Measurements from ENCODE around the gene GZMB.

The GZMB gene

GRCh38 chr14:24674204-24674970, 40.4 kb upstream of the GZMB start:
- no peak overlapping the region for H3K4me3 ChIP-seq (ENCODE audit: low read length)
- H2BK120ac ChIP-seq (ENCODE audit: low read depth, low read length): no peak overlapping the region
- no peak overlapping the region for H3K18ac ChIP-seq (ENCODE audit: low read length)
- DNase-seq: no peak
- H3K79me2 ChIP-seq (ENCODE audit: control insufficient read depth, insufficient read depth, low read length): no peaks in the 10 kb centered on the region
- no CpG with 5 or more reads among the region's 5 CpGs for WGBS (ENCODE audit: extremely low coverage, insufficient coverage, low lambda C conversion rate)
- H2BK15ac ChIP-seq (replicated peaks; ENCODE audit: low read depth): no peak overlapping the region
- H3K4me1 ChIP-seq (ENCODE audit: control insufficient read depth, low read depth, low read length): no peaks in the 10 kb centered on the region
- H3K4me2 ChIP-seq (ENCODE audit: low read length): no peak overlapping the region
- H3K79me1 ChIP-seq (ENCODE audit: low read length): no peaks in the 10 kb centered on the region
- no peak overlapping the region for H3K27ac ChIP-seq (ENCODE audit: low read depth, low read length)
- H2AK5ac ChIP-seq (ENCODE audit: low read length): no peak overlapping the region
- no peaks in the 10 kb centered on the region for H3K36me3 ChIP-seq (ENCODE audit: control insufficient read depth, insufficient read depth, low read length)
- no peak overlapping the region for H3K9ac ChIP-seq (ENCODE audit: low read length)
- no peaks in the 10 kb centered on the region for H3K27me3 ChIP-seq (ENCODE audit: insufficient read depth, low read length, poor library complexity)
- no peak overlapping the region for H4K5ac ChIP-seq (ENCODE audit: low read length)
- no peak overlapping the region for H3K23ac ChIP-seq (ENCODE audit: low read length)
- no peak overlapping the region for H4K8ac ChIP-seq (ENCODE audit: low read depth, low read length)
- H3K4ac ChIP-seq (ENCODE audit: low read depth, low read length): no peak overlapping the region
- H3K56ac ChIP-seq (ENCODE audit: low read length): no peak overlapping the region
- no peak overlapping the region for H2BK5ac ChIP-seq (ENCODE audit: low read length)

- Histone ChIP-seq H2BK15ac (replicated peaks; ENCODE audit: low read depth) (no peak overlapping the region), H3K4me2 (ENCODE audit: low read length) (no peak overlapping the region), H2AK5ac (ENCODE audit: low read length) (no peak overlapping the region), H3K4ac (ENCODE audit: low read depth, low read length) (no peak overlapping the region), H3K23ac (ENCODE audit: low read length) (no peak overlapping the region), H2BK5ac (ENCODE audit: low read length) (no peak overlapping the region), H3K9ac (ENCODE audit: low read length) (no peak overlapping the region), H3K79me2 (ENCODE audit: control insufficient read depth, insufficient read depth, low read length) (no peaks in the 10 kb centered on the region), H4K8ac (ENCODE audit: low read depth, low read length) (no peak overlapping the region), H2BK120ac (ENCODE audit: low read depth, low read length) (no peak overlapping the region), H3K4me3 (ENCODE audit: low read length) (no peak overlapping the region), H4K5ac (ENCODE audit: low read length) (no peak overlapping the region), H3K4me1 (ENCODE audit: control insufficient read depth, low read depth, low read length) (no peaks in the 10 kb centered on the region), H3K56ac (ENCODE audit: low read length) (no peak overlapping the region), H3K18ac (ENCODE audit: low read length) (no peak overlapping the region), H3K36me3 (ENCODE audit: control insufficient read depth, insufficient read depth, low read length) (no peaks in the 10 kb centered on the region), H3K27ac (ENCODE audit: low read depth, low read length) (no peak overlapping the region), H3K79me1 (ENCODE audit: low read length) (no peaks in the 10 kb centered on the region), H3K27me3 (ENCODE audit: insufficient read depth, low read length, poor library complexity) (no peaks in the 10 kb centered on the region)
- DNase-seq: no peak
- no CpG with 5 or more reads among the region's 9 CpGs for WGBS (ENCODE audit: extremely low coverage, insufficient coverage, low lambda C conversion rate)
Measured at GRCh38 chr14:24673534-24674203, 39.7 kb upstream of the GZMB start.

GRCh38 chr14:24673059-24673458, 39.1 kb upstream of the GZMB start:
- no peak overlapping the region for H3K18ac ChIP-seq (ENCODE audit: low read length)
- no peaks in the 10 kb centered on the region for H3K79me1 ChIP-seq (ENCODE audit: low read length)
- H4K5ac ChIP-seq (ENCODE audit: low read length): no peak overlapping the region
- no peak overlapping the region for H2AK5ac ChIP-seq (ENCODE audit: low read length)
- H3K4ac ChIP-seq (ENCODE audit: low read depth, low read length): no peak overlapping the region
- H3K23ac ChIP-seq (ENCODE audit: low read length): no peak overlapping the region
- DNase-seq: no peak
- no peak overlapping the region for H3K9ac ChIP-seq (ENCODE audit: low read length)
- no peaks in the 10 kb centered on the region for H3K27me3 ChIP-seq (ENCODE audit: insufficient read depth, low read length, poor library complexity)
- H3K56ac ChIP-seq (ENCODE audit: low read length): no peak overlapping the region
- no peak overlapping the region for H2BK15ac ChIP-seq (replicated peaks; ENCODE audit: low read depth)
- H2BK5ac ChIP-seq (ENCODE audit: low read length): no peak overlapping the region
- H4K8ac ChIP-seq (ENCODE audit: low read depth, low read length): no peak overlapping the region
- H3K4me1 ChIP-seq (ENCODE audit: control insufficient read depth, low read depth, low read length): no peaks in the 10 kb centered on the region
- WGBS (ENCODE audit: extremely low coverage, insufficient coverage, low lambda C conversion rate): no CpG with 5 or more reads among the region's 2 CpGs
- no peak overlapping the region for H3K4me3 ChIP-seq (ENCODE audit: low read length)
- no peak overlapping the region for H3K4me2 ChIP-seq (ENCODE audit: low read length)
- H3K36me3 ChIP-seq (ENCODE audit: control insufficient read depth, insufficient read depth, low read length): no peaks in the 10 kb centered on the region
- no peak overlapping the region for H2BK120ac ChIP-seq (ENCODE audit: low read depth, low read length)
- H3K79me2 ChIP-seq (ENCODE audit: control insufficient read depth, insufficient read depth, low read length): no peaks in the 10 kb centered on the region
- H3K27ac ChIP-seq (ENCODE audit: low read depth, low read length): no peak overlapping the region

GRCh38 chr14:24670594-24670993, 36.6 kb upstream of the GZMB start:
- no peak overlapping the region for H4K5ac ChIP-seq (ENCODE audit: low read length)
- no peak overlapping the region for H2BK15ac ChIP-seq (replicated peaks; ENCODE audit: low read depth)
- H3K9ac ChIP-seq (ENCODE audit: low read length): no peak overlapping the region
- no peaks in the 10 kb centered on the region for H3K4me1 ChIP-seq (ENCODE audit: control insufficient read depth, low read depth, low read length)
- no peaks in the 10 kb centered on the region for H3K79me2 ChIP-seq (ENCODE audit: control insufficient read depth, insufficient read depth, low read length)
- no peak overlapping the region for H3K4ac ChIP-seq (ENCODE audit: low read depth, low read length)
- H3K56ac ChIP-seq (ENCODE audit: low read length): no peak overlapping the region
- no peak for DNase-seq
- no peak overlapping the region for H3K18ac ChIP-seq (ENCODE audit: low read length)
- no peaks in the 10 kb centered on the region for H3K36me3 ChIP-seq (ENCODE audit: control insufficient read depth, insufficient read depth, low read length)
- no peak overlapping the region for H2BK120ac ChIP-seq (ENCODE audit: low read depth, low read length)
- no peaks in the 10 kb centered on the region for H3K27me3 ChIP-seq (ENCODE audit: insufficient read depth, low read length, poor library complexity)
- no peak overlapping the region for H3K4me2 ChIP-seq (ENCODE audit: low read length)
- H3K79me1 ChIP-seq (ENCODE audit: low read length): no peaks in the 10 kb centered on the region
- no peak overlapping the region for H3K27ac ChIP-seq (ENCODE audit: low read depth, low read length)
- no peak overlapping the region for H4K8ac ChIP-seq (ENCODE audit: low read depth, low read length)
- H3K4me3 ChIP-seq (ENCODE audit: low read length): no peak overlapping the region
- no CpG with 5 or more reads among the region's 1 CpG for WGBS (ENCODE audit: extremely low coverage, insufficient coverage, low lambda C conversion rate)
- no peak overlapping the region for H2BK5ac ChIP-seq (ENCODE audit: low read length)
- H2AK5ac ChIP-seq (ENCODE audit: low read length): no peak overlapping the region
- H3K23ac ChIP-seq (ENCODE audit: low read length): no peak overlapping the region

GRCh38 chr14:24669651-24670050, 35.7 kb upstream of the GZMB start:
- Histone ChIP-seq H3K23ac (ENCODE audit: low read length) (no peak overlapping the region), H2BK15ac (replicated peaks; ENCODE audit: low read depth) (no peak overlapping the region), H4K8ac (ENCODE audit: low read depth, low read length) (no peak overlapping the region), H4K5ac (ENCODE audit: low read length) (no peak overlapping the region), H3K79me1 (ENCODE audit: low read length) (no peaks in the 10 kb centered on the region), H3K27me3 (ENCODE audit: insufficient read depth, low read length, poor library complexity) (no peaks in the 10 kb centered on the region), H2AK5ac (ENCODE audit: low read length) (no peak overlapping the region), H3K79me2 (ENCODE audit: control insufficient read depth, insufficient read depth, low read length) (no peaks in the 10 kb centered on the region), H3K9ac (ENCODE audit: low read length) (no peak overlapping the region), H3K4me3 (ENCODE audit: low read length) (no peak overlapping the region), H2BK120ac (ENCODE audit: low read depth, low read length) (no peak overlapping the region), H3K27ac (ENCODE audit: low read depth, low read length) (no peak overlapping the region), H3K18ac (ENCODE audit: low read length) (no peak overlapping the region), H3K4ac (ENCODE audit: low read depth, low read length) (no peak overlapping the region), H3K56ac (ENCODE audit: low read length) (no peak overlapping the region), H3K4me2 (ENCODE audit: low read length) (no peak overlapping the region), H3K4me1 (ENCODE audit: control insufficient read depth, low read depth, low read length) (no peaks in the 10 kb centered on the region), H2BK5ac (ENCODE audit: low read length) (no peak overlapping the region), H3K36me3 (ENCODE audit: control insufficient read depth, insufficient read depth, low read length) (no peaks in the 10 kb centered on the region)
- DNase-seq: no peak
- WGBS (ENCODE audit: extremely low coverage, insufficient coverage, low lambda C conversion rate): no CpG with 5 or more reads among the region's 1 CpG
